Frontal cortex (tissue), 4 donors: Measurements from ENCODE around the gene WIZ. TPM values are rescaled to one million over a fixed set of nuclear protein-coding genes. Genes with fewer than 3 reads are reported as not detected.
"Not testable (repeated sequence)": the region's sequence is repeated elsewhere in the genome, so short reads cannot be mapped to it uniquely, and the experiment has no call there.

Experiments used
- DNase-seq, 2 donors: peaks; one replicate each; pipeline ENCODE4 v3.0.0; 2012; ENCODE audit warnings: low spot score in 2 of 2
- FAIRE-seq: peaks from 2 replicates; lab custom pipeline; 2012; peaks lifted over from hg19 to GRCh38; lab: Jason Lieb, UNC
- total RNA-seq: library from RNA; depleted of rRNA; stranded (reverse); fragments of >200 nt; gene quantifications from one replicate; pipeline ENCODE4 v1.2.3, GENCODE V29; 2014
- donor health status: control.
- donor health status: control.
- donor health status: control.

WIZ gene
- total RNA-seq, 1 donor from 2014 or later = 10.6 TPM

- DNase-seq (no peak), FAIRE-seq (no peak)
Measured at GRCh38 chr19:15418231-15418578, 31.6 kb downstream of the WIZ start.

DNA sequence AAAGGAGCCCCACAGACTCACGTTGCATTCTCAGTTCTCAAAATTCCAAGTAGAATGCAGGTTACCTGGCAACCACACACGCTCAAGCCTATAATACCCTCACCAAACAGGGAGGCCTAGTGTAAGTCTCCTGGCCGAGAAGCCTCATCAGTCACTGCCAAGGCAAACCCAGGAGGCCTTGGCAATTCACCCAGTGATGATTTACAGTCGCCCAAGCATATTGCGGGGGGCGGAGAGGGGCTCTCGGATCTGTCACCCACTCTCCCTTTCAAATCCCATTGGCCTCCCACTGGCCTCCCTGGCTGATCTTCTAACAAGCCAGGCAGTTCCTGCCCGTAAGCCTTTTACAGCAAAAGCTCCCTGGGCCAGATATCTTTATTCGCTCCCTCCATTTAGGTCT lies 32.1 kb downstream of the WIZ start:
- DNase-seq (no peak), FAIRE-seq (no peak)

DNA sequence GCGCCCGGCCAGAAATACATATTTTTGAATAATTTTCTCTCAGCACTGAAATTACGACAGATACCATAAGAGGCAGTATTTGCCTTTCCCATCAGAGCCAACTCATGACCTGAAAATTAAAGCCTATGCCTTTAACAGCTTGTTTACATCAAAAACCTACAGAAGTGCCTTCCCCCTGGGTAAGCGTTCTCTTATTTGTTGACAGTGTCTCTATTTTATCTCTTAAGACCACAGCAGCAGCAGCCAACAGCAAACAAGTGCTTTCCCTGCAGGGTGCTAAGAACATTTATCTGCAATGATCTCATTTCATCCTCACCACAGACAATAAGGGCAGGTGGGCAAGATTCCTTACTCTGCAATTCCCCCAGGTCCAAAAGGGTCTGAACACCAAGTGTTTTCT lies 36.9 kb downstream of the WIZ start:
- FAIRE-seq = no peak
- no peak for DNase-seq

- FAIRE-seq, DNase-seq: not testable (repeated sequence)
Measured at GRCh38 chr19:15411351-15411750, 38.4 kb downstream of the WIZ start.

DNA sequence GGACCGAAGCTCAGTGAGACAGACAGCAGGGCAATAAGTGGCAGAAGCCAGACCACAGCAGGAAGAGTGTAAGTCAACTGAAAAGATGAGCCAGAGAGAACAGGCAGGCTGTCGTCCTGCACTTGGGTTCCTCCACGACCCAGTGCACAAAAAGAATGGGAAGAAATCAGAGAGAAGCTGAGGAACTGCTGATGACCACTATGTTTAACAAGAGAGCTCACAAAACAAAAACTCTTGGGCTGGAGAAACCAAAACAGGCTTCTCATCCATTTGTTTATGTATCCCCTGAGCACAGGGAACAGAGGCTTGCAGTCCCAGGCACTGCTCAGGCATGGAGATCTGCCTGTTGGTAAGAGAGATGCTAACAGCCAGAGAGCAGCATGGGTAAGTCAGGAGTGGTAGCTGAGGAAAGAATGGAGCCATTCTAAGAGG lies 45.0 kb downstream of the WIZ start:
- DNase-seq (no peak), FAIRE-seq (no peak)

GRCh38 chr19:15404097-15404779 lies 45.5 kb downstream of the WIZ start:
- DNase-seq (no peak), FAIRE-seq (no peak)

DNA sequence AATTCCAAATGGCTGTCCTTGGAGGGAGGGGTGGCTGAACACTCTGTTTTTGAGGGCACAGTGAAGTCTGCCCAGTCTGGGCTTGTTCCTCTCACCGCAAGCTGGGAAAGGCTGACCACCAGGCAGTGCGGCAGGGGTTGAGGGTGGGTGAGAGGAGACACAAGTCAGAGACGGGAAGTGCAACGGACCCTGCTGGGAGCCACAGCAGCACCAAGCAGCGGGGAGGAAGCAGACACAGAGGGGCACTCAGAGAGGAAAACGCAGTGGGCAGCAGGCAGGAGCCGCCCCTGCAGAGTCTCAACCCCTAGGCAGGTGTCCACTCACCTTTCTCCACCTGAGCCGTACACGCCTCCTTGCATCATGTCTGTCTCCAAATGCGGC lies 46.6 kb downstream of the WIZ start:
- no peak for FAIRE-seq
- DNase-seq = no peak

- FAIRE-seq = no peak
Measured at GRCh38 chr19:15402411-15403150, 47.2 kb downstream of the WIZ start.

GRCh38 chr19:15401397-15401710 lies 48.4 kb downstream of the WIZ start:
- DNase-seq (no peak), FAIRE-seq (no peak)

More at GRCh38 chr19:15402411-15403150, 47.2 kb downstream of the WIZ start:
- no peak for DNase-seq

GRCh38 chr19:15400521-15401396 lies 49.0 kb downstream of the WIZ start:
- FAIRE-seq (no peak), DNase-seq (no peak)

- DNase-seq = no peak
- no peak for FAIRE-seq
Measured at GRCh38 chr19:15399635-15400034, 50.1 kb downstream of the WIZ start.

GRCh38 chr19:15399234-15399515 lies 50.6 kb downstream of the WIZ start:
- DNase-seq (no peak), FAIRE-seq (no peak)

- FAIRE-seq = no peak
- no peak for DNase-seq
Measured at GRCh38 chr19:15398501-15399233, 51.1 kb downstream of the WIZ start.

DNA sequence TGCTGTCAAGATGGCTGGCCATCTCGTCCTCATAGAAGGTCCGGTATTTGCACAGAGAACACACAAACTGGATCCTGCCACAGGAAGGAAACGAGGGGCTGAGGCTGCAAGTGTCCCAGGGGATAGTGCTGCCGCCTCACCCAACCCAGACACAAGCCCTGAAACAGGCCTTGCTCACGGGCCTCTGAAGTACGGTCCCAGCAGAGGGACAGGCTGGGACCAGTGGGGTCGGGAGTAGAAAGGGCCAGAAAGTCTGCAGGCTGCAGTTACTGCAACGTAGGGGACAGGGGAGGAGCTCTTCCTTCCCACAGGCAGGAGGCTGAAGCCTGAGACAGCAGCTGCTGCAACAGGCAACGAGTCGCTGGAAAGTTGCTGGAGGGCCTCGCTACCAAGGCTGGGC lies 52.0 kb downstream of the WIZ start:
- FAIRE-seq = no peak
- DNase-seq = no peak

- DNase-seq (peak in 1 of 2 donors; percentile 5), FAIRE-seq (no peak)
Measured at GRCh38 chr19:15397236-15397635, 52.5 kb downstream of the WIZ start.

GRCh38 chr19:15396436-15396835 lies 53.3 kb downstream of the WIZ start:
- FAIRE-seq (no peak), DNase-seq (no peak)

DNA sequence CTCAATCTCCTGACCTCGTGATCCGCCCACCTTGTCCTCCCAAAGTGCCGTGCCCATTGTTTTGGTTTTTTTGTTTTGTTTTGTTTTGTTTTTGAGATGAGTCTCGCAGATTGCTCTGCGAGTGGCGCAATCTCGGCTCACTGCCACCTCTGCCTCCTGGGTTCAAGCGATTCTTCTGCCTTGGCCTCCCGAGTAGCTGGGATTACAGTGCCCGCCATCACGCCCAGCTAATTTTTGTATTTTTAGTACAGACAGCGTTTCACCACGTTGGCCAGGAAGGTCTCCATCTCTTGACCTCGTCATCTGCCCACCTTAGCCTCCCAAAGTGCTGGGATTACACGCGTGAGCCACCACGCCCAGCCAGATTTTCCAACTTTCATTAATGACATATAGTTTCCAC lies 54.5 kb downstream of the WIZ start:
- not testable (repeated sequence) for DNase-seq, FAIRE-seq

DNA sequence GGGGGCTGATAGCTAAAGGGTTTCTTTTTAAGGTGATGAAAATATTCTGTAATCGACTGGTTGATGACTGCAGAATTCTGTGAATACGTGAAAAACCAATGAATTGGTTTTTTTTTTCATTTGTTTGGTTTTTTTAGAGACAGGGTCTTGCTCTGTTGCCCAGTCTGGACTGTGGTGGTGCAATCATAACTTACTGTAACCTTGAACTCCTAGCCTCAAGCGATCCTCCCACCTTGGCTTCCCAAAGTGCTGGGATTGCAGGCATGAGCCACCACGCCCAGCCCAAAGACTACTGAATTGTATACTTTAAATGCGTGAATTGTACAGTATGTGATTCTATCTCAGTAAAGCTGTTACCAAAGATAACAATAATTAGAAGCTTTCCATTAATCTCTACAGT lies 55.3 kb downstream of the WIZ start:
- FAIRE-seq (no peak), DNase-seq (no peak)

GRCh38 chr19:15393963-15394362 lies 55.8 kb downstream of the WIZ start:
- DNase-seq (no peak), FAIRE-seq (no peak)

DNA sequence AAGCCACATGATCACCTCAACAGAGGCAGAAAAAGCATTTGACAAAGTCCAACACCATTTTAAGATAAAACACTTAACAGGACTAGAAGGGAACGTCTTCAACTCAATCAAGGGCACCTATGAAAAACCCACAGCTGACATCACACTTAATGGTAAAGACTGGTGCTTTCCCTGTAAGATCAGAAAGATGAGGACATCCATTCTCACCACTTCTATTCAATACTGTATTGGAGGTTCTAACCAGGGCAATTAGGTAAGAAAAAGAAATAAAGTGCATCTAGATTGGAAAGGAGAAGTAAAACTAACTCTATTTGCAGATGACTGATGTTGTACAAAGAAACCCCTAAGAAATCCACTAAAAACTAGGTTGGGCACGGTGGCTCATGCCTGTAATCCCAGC lies 58.9 kb downstream of the WIZ start:
- no peak for DNase-seq
- FAIRE-seq = no peak
